PC-3 (cell line): Measurements from ENCODE around the gene P2RX3. TPM values are rescaled to one million over a fixed set of nuclear protein-coding genes. Genes with fewer than 3 reads are reported as not detected.

Experiments used
- ATAC-seq: fragments of 200-7000 bp; cut with Tn5 transposase; 2 replicates; pipeline ENCODE4 v1.9.1; 2020; ENCODE audit warnings: mild to moderate bottlenecking, moderate library complexity
- BruUV-seq: library from RNA; stranded (reverse); fragments of 400-500 nt; replicated peaks from 2 replicates; lab custom pipeline; 2021; lab: Mats Ljungman, UMichigan
- CTCF ChIA-PET: fragments of 300-600 bp; sonication (Branson Sonifier 250); formaldehyde crosslinking; loops from one replicate; lab custom pipeline; 2022; ENCODE audit warnings: antibody characterized with exemption; lab: Charles Lee
- POLR2A ChIA-PET: fragments of 300-600 bp; sonication (Branson Sonifier 250); formaldehyde crosslinking; loops from one replicate; lab custom pipeline; 2022; ENCODE audit warnings: antibody characterized with exemption; ENCODE audit not compliant: unreplicated experiment; lab: Charles Lee
- DNase-seq: peaks from one replicate; pipeline ENCODE4 v3.0.0-alpha.2; 2015
- H2AFZ ChIP-seq: fragments of 300-600 bp; sonication (generic); 2 replicates; pipeline ENCODE4 v1.6.0; 2016; ENCODE audit warnings: antibody characterized with exemption, low read length
- H3F3A ChIP-seq: fragments of 300-600 bp; sonication (generic); one replicate; pipeline ENCODE4 v1.6.0; 2017; ENCODE audit warnings: antibody characterized with exemption, low read length, control low read depth, mild to moderate bottlenecking; ENCODE audit not compliant: unreplicated experiment
- H3K27ac ChIP-seq: fragments of 300-600 bp; sonication (generic); 2 replicates; pipeline ENCODE4 v1.5.1; 2016; ENCODE audit warnings: mild to moderate bottlenecking, low read length
- H3K27me3 ChIP-seq: fragments of 300-600 bp; sonication (generic); 2 replicates; pipeline ENCODE4 v1.6.1; 2016; ENCODE audit warnings: low read length, mixed read lengths
- H3K36me3 ChIP-seq: fragments of 300-600 bp; sonication (generic); 2 replicates; pipeline ENCODE4 v1.6.1; 2016; ENCODE audit warnings: low read depth, mixed run types, low read length, mixed read lengths
- H3K4me1 ChIP-seq: fragments of 300-600 bp; sonication (generic); 2 replicates; pipeline ENCODE4 v1.5.1; 2016; ENCODE audit warnings: low read length; ENCODE audit not compliant: insufficient read depth
- H3K4me2 ChIP-seq: fragments of 300-600 bp; sonication (generic); 2 replicates; pipeline ENCODE4 v1.6.0; 2016; ENCODE audit warnings: low read length
- H3K4me3 ChIP-seq: fragments of 300-600 bp; sonication (generic); 2 replicates; pipeline ENCODE4 v1.5.1; 2016; ENCODE audit warnings: mild to moderate bottlenecking, low read length, mixed read lengths
- H3K79me2 ChIP-seq: fragments of 300-600 bp; sonication (generic); 2 replicates; pipeline ENCODE4 v1.6.1; 2017; ENCODE audit warnings: low read length, mixed read lengths
- H3K9ac ChIP-seq: fragments of 300-600 bp; sonication (generic); 2 replicates; pipeline ENCODE4 v1.6.0; 2016; ENCODE audit warnings: mild to moderate bottlenecking, low read length
- H3K9me2 ChIP-seq: fragments of 300-600 bp; sonication (generic); replicated peaks from 2 replicates; pipeline ENCODE4 v1.6.1; 2016; ENCODE audit warnings: mixed run types, low read length, mixed read lengths
- H3K9me3 ChIP-seq: fragments of 300-600 bp; sonication (generic); 2 replicates; pipeline ENCODE4 v1.6.1; 2016; ENCODE audit warnings: low read length, mixed read lengths
- H4K20me1 ChIP-seq: fragments of 300-600 bp; sonication (generic); 2 replicates; pipeline ENCODE4 v1.6.1; 2016; ENCODE audit warnings: low read length, mixed read lengths
- EZH2 ChIP-seq: fragments of 300-600 bp; sonication (generic); IDR thresholded peaks from one replicate; pipeline ENCODE4 v1.6.1; 2017; ENCODE audit warnings: antibody characterized with exemption, mild to moderate bottlenecking, low read length; ENCODE audit not compliant: unreplicated experiment
- EZH2phosphoT487 ChIP-seq: fragments of 300-600 bp; sonication (generic); IDR thresholded peaks from 2 replicates; pipeline ENCODE4 v1.6.1; 2018; ENCODE audit warnings: mild to moderate bottlenecking, antibody characterized with exemption, low read length, borderline replicate concordance
- intact Hi-C: fragments of 100-400 bp; cut with micrococcal nuclease; formaldehyde crosslinking; loops from 2 replicates; pipeline ENCODE4 v1.9.0; 2023
- total RNA-seq: library from RNA; depleted of rRNA; stranded (reverse); fragments of >200 nt; gene quantifications from 2 replicates; pipeline ENCODE4 v1.2.3, GENCODE V29; 2014
- TF ChIP-seq, protein P1 (sequence below): fragments of 300-600 bp; sonication (generic); conservative IDR thresholded peaks from 2 replicates; pipeline ENCODE4 v1.5.1; 2017; ENCODE audit warnings: antibody characterized with exemption, low read depth, mild to moderate bottlenecking, low read length

The P2RX3 gene
- total RNA-seq, 1 experiment from 2014 or later: not detected

DNA sequence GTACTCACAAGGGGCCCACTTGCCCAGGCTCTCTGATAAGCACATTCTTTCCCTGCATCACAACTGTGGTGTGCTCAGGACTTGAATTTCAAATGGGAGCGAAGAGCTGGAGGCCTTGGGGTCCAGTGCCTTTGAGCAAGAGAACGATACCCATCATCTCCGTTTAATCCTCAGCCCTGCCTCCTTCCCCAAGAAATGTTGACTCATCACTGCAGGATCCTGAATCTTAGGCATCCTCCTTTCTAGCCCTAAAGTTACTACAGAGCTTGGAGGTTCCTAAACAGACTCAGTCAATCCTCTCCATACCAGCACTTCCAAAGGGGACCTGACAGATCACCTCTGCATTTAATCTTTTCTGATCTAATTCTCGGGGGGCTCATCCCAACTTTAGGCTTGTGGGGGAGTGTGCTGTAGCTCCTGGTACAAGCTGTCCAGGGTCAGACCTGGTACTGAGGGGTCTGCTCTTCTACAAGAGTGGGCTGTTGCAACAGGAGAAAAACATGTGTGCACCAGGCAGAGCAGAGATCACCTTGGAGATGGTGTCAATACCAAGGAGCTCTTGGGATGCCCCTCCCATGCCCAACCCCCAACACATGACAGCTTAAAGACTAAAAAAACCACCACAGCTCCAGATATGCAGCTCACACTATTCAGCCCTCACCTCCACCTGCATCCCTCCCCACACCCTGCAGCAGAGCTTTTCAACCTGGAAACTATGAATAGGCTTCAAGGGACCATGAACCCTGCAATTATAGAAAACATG is 56.2 kb downstream of the P2RX3 start:
- Histone ChIP-seq H2AFZ (no peak overlapping the region), H4K20me1 (no peaks in the 10 kb centered on the region), H3K9me3 (no peaks in the 10 kb centered on the region), H3K9me2 (no peaks in the 10 kb centered on the region), H3K27ac (no peak overlapping the region), H3K27me3 (peaks cover 18% of the 10 kb centered on the region), H3K4me2 (no peak overlapping the region), H3K4me1 (peaks cover 8% of the 10 kb centered on the region), H3K79me2 (no peaks in the 10 kb centered on the region), H3K36me3 (no peaks in the 10 kb centered on the region), H3F3A (no peaks in the 10 kb centered on the region), H3K4me3 (no peak overlapping the region), H3K9ac (no peak overlapping the region)
- DNase-seq: no peak
- no peak for ATAC-seq
- POLR2A ChIA-PET: interaction anchor here (0.6 kb wide), 1 partner anchor 83 kb away, joined by 3 read pairs; no protein-coding TSS in a partner anchor
- CTCF ChIA-PET: no interaction called here
- TF ChIP-seq EZH2phosphoT487: no peak
- TF ChIP-seq, protein P1, sequence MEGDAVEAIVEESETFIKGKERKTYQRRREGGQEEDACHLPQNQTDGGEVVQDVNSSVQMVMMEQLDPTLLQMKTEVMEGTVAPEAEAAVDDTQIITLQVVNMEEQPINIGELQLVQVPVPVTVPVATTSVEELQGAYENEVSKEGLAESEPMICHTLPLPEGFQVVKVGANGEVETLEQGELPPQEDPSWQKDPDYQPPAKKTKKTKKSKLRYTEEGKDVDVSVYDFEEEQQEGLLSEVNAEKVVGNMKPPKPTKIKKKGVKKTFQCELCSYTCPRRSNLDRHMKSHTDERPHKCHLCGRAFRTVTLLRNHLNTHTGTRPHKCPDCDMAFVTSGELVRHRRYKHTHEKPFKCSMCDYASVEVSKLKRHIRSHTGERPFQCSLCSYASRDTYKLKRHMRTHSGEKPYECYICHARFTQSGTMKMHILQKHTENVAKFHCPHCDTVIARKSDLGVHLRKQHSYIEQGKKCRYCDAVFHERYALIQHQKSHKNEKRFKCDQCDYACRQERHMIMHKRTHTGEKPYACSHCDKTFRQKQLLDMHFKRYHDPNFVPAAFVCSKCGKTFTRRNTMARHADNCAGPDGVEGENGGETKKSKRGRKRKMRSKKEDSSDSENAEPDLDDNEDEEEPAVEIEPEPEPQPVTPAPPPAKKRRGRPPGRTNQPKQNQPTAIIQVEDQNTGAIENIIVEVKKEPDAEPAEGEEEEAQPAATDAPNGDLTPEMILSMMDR: no peak
- no peak for TF ChIP-seq EZH2
- intact Hi-C loops: no loop called here
- no TSS peak for BruUV-seq

GRCh38 chr11:57395905-57396623 is 57.9 kb downstream of the P2RX3 start:
- no TSS peak for BruUV-seq
- POLR2A ChIA-PET: no interaction called here
- Histone ChIP-seq H2AFZ (no peak overlapping the region), H3K27ac (no peak overlapping the region), H3K9me3 (no peaks in the 10 kb centered on the region), H3K4me3 (no peak overlapping the region), H3K27me3 (peaks cover 5% of the 10 kb centered on the region; the same call in 1 of the 2 replicates), H3K36me3 (no peaks in the 10 kb centered on the region), H3K9me2 (no peaks in the 10 kb centered on the region), H3K4me1 (peaks cover 16% of the 10 kb centered on the region), H4K20me1 (no peaks in the 10 kb centered on the region), H3K79me2 (no peaks in the 10 kb centered on the region), H3K9ac (no peak overlapping the region), H3K4me2 (no peak overlapping the region), H3F3A (no peaks in the 10 kb centered on the region)
- ATAC-seq: no peak
- TF ChIP-seq EZH2 (no peak), EZH2phosphoT487 (no peak)
- TF ChIP-seq, protein P1: no peak
- CTCF ChIA-PET: interaction anchor here (0.6 kb wide), 1 partner anchor 1436 kb away, joined by 3 read pairs; no protein-coding TSS in a partner anchor
- DNase-seq: no peak
- intact Hi-C loops: no loop called here

DNA sequence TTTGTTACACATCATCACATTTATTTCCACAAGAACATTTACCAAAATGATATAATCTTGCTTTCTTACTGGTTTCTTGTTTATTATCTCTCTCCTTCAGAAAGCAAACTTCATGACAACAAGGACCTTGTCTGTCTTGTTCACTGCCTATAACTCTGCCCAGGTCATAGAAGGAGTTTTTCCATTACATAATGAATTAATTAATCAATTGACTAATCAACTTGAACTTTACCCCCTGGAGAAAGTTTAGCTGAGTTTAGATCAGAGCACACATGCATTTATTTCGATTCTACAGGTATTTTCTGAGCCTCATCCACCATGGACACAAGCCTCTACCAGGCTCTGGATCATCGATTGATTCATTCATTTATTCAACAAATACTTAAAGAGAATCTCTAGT is 58.6 kb downstream of the P2RX3 start:
- intact Hi-C loops: no loop called here
- Histone ChIP-seq H3K9me3 (no peaks in the 10 kb centered on the region), H4K20me1 (no peaks in the 10 kb centered on the region), H2AFZ (no peak overlapping the region), H3K4me1 (peaks cover 21% of the 10 kb centered on the region), H3K36me3 (no peaks in the 10 kb centered on the region), H3K4me2 (no peak overlapping the region), H3K27ac (no peak overlapping the region), H3K9me2 (no peaks in the 10 kb centered on the region), H3K79me2 (no peaks in the 10 kb centered on the region), H3K4me3 (no peak overlapping the region), H3K9ac (no peak overlapping the region), H3K27me3 (no peaks in the 10 kb centered on the region; the same call in 1 of the 2 replicates), H3F3A (no peaks in the 10 kb centered on the region)
- DNase-seq: no peak
- POLR2A ChIA-PET: no interaction called here
- no TSS peak for BruUV-seq
- no peak for TF ChIP-seq EZH2
- TF ChIP-seq EZH2phosphoT487: no peak
- TF ChIP-seq, protein P1: no peak
- no peak for ATAC-seq
- CTCF ChIA-PET: no interaction called here
